WERI-Rb-1 (cell line): ENCODE measurements around the gene RYR2.

ENCODE experiments used
- DNase-seq: peaks from one replicate; pipeline ENCODE4 v3.0.0-alpha.2; 2020
- H3K27ac ChIP-seq: fragments of 250-450 bp; sonication (Bioruptor Pico); 2 replicates; pipeline ENCODE4 v1.5.1; 2020; ENCODE audit warnings: mild to moderate bottlenecking, moderate library complexity
- H3K27me3 ChIP-seq: fragments of 250-450 bp; sonication (Bioruptor Pico); 2 replicates; pipeline ENCODE4 v1.5.1; 2021; ENCODE audit warnings: mild to moderate bottlenecking, low read depth, moderate library complexity; ENCODE audit not compliant: insufficient read depth, severe bottlenecking
- H3K36me3 ChIP-seq: fragments of 250-450 bp; sonication (Bioruptor Pico); 2 replicates; pipeline ENCODE4 v1.5.1; 2020; ENCODE audit warnings: mild to moderate bottlenecking, moderate library complexity
- H3K4me3 ChIP-seq: 2 replicates; pipeline ENCODE4 v1.5.1; 2011; ENCODE audit warnings: low read depth, mild to moderate bottlenecking, control low read depth, low read length
- H3K9me3 ChIP-seq: fragments of 250-450 bp; sonication (Bioruptor Pico); 2 replicates; pipeline ENCODE4 v1.5.1; 2021; ENCODE audit warnings: mild to moderate bottlenecking, moderate library complexity; ENCODE audit not compliant: severe bottlenecking
- TF ChIP-seq, protein P1 (sequence below): IDR thresholded peaks from 2 replicates; pipeline ENCODE4 v1.5.1; 2011; ENCODE audit warnings: low read depth, mild to moderate bottlenecking, control low read depth, inconsistent platforms, low read length

The RYR2 gene

DNA sequence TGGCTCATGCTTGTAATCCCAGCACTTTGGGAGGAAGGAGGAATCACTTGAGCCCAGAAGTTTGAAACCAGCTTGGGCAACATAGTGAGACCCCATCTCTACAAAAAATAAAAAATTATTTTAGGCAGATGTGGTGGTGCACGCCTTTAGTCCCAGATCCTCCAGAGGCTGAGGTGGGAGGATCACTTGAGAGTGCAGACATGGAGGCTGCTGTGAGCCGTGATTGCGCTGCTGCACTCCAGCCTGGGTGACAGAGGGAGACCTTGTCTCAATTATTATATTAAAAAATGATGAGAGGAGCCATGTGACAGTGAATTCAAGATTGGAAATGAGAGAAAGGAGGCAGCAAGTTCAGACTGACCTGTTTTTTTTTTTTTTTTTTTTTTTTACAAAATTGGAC lies 566.4 kb downstream of the RYR2 start:
- Histone ChIP-seq H3K9me3 (no peaks in the 10 kb centered on the region), H3K27ac (no peak overlapping the region), H3K27me3 (no peaks in the 10 kb centered on the region), H3K4me3 (no peak overlapping the region), H3K36me3 (no peaks in the 10 kb centered on the region)
- TF ChIP-seq, protein P1, sequence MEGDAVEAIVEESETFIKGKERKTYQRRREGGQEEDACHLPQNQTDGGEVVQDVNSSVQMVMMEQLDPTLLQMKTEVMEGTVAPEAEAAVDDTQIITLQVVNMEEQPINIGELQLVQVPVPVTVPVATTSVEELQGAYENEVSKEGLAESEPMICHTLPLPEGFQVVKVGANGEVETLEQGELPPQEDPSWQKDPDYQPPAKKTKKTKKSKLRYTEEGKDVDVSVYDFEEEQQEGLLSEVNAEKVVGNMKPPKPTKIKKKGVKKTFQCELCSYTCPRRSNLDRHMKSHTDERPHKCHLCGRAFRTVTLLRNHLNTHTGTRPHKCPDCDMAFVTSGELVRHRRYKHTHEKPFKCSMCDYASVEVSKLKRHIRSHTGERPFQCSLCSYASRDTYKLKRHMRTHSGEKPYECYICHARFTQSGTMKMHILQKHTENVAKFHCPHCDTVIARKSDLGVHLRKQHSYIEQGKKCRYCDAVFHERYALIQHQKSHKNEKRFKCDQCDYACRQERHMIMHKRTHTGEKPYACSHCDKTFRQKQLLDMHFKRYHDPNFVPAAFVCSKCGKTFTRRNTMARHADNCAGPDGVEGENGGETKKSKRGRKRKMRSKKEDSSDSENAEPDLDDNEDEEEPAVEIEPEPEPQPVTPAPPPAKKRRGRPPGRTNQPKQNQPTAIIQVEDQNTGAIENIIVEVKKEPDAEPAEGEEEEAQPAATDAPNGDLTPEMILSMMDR, result no peak
- no peak for DNase-seq

DNA sequence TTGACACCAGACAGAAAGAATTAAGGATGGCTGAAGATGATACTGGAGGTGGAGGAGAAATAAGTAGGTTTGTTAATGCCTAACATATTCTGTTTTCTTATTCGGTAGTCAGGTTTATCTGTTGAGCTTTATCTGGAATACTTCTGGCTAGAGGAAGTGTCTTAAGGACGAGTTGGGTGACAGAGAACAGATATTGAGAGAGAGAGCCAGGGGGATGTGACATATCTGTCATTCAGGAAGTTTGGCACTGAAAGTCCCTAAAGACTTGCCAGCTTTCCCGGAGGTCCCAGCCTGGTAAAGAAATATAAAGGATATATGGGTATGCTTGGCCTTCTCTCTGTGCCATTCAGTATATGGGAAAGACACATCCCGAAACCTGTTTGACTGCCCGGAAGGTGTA lies 568.2 kb downstream of the RYR2 start:
- H3K4me3 ChIP-seq, result no peak overlapping the region
- H3K27me3 ChIP-seq, result no peaks in the 10 kb centered on the region
- no peak for DNase-seq
- H3K27ac ChIP-seq, result no peak overlapping the region
- no peaks in the 10 kb centered on the region for H3K36me3 ChIP-seq
- no peaks in the 10 kb centered on the region for H3K9me3 ChIP-seq
- TF ChIP-seq, protein P1, result no peak

DNA sequence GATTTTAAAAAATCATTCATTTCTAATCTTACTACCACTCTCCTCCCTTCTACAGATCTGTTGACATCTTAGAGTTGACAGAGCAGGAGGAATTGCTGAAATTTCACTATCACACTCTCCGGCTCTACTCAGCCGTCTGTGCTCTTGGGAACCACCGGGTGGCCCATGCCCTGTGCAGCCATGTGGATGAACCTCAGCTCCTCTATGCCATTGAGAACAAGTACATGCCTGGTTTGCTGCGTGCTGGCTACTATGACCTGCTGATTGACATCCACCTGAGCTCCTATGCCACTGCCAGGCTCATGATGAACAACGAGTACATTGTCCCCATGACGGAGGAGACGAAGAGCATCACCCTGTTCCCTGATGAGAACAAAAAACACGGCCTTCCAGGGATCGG lies 572.0 kb downstream of the RYR2 start:
- H3K27ac ChIP-seq, result no peak overlapping the region
- no peaks in the 10 kb centered on the region for H3K36me3 ChIP-seq
- no peak for DNase-seq
- H3K9me3 ChIP-seq, result no peaks in the 10 kb centered on the region
- TF ChIP-seq, protein P1, result no peak
- H3K27me3 ChIP-seq, result no peaks in the 10 kb centered on the region
- no peak overlapping the region for H3K4me3 ChIP-seq

DNA sequence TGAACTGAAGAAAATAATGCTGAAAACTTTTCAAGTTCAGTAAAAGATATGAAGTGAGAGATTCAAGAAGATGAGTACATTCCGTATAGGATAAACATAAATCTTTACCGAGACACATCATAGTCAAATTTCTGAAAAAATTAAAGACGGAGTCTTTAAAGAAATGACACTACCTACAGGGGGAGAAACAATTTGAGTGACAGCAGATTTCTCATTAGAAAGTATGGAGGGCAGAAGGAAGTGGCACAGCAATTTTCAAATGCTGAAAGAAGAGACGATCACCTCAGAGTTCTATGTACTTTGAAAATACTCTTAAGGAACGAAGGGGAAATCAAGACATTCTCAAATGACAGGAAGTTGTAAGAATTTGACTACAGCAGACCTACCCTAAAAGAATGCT lies 577.6 kb downstream of the RYR2 start:
- Histone ChIP-seq H3K27ac (no peak overlapping the region), H3K4me3 (no peak overlapping the region), H3K27me3 (no peaks in the 10 kb centered on the region), H3K9me3 (peaks cover 5% of the 10 kb centered on the region), H3K36me3 (no peaks in the 10 kb centered on the region; the same call in 1 of the 2 replicates)
- DNase-seq, result no peak
- TF ChIP-seq, protein P1, result no peak

DNA sequence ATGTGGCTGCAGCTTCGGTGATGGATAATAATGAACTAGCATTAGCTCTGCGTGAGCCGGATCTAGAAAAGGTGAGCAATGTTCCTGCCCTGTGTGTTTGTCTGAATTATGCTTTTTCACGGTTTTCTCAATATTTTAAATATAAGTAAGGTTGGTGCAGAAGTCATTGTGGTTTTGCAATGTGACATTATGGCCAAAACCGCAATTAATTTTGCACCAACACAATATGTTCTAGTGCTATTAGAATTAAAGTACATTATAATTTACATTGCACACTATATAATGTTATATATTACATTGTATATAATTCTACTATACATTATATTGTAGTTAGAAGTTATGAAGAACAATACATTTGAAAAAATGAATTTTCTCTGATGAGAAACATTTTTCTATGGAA lies 592.9 kb downstream of the RYR2 start:
- Histone ChIP-seq H3K27me3 (no peaks in the 10 kb centered on the region), H3K27ac (no peak overlapping the region), H3K9me3 (no peaks in the 10 kb centered on the region), H3K36me3 (no peaks in the 10 kb centered on the region), H3K4me3 (no peak overlapping the region)
- no peak for DNase-seq
- TF ChIP-seq, protein P1, result no peak

DNA sequence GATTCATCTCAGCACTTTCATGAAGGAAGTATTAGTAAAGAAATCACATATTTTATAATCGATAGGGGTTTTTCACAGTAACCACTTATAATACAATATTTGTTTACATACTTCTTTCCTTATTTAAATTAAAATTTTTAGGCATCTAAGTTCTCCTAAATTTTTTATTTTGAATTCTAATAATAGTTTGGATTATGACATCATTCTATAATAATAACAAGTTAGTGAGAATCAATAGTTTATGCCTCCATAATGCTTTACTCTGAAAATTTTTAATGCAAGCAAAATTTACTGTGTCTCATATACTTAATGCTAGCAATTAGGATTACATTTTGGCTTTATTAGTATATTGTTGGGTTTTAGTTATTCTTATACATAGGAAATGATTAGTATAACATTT lies 596.6 kb downstream of the RYR2 start:
- DNase-seq, result no peak
- no peak overlapping the region for H3K27ac ChIP-seq
- TF ChIP-seq, protein P1, result no peak
- H3K9me3 ChIP-seq, result no peaks in the 10 kb centered on the region
- H3K27me3 ChIP-seq, result no peaks in the 10 kb centered on the region
- no peak overlapping the region for H3K4me3 ChIP-seq
- H3K36me3 ChIP-seq, result no peaks in the 10 kb centered on the region
